WERI-Rb-1 (cell line): ENCODE results near the gene AKT1.

Experiments used
- DNase-seq: peaks from one replicate; pipeline ENCODE4 v3.0.0-alpha.2; 2020
- H3K27ac ChIP-seq: fragments of 250-450 bp; sonication (Bioruptor Pico); 2 replicates; pipeline ENCODE4 v1.5.1; 2020; ENCODE audit warnings: mild to moderate bottlenecking, moderate library complexity
- H3K27me3 ChIP-seq: fragments of 250-450 bp; sonication (Bioruptor Pico); 2 replicates; pipeline ENCODE4 v1.5.1; 2021; ENCODE audit warnings: mild to moderate bottlenecking, low read depth, moderate library complexity; ENCODE audit not compliant: insufficient read depth, severe bottlenecking
- H3K36me3 ChIP-seq: fragments of 250-450 bp; sonication (Bioruptor Pico); 2 replicates; pipeline ENCODE4 v1.5.1; 2020; ENCODE audit warnings: mild to moderate bottlenecking, moderate library complexity
- H3K4me3 ChIP-seq: 2 replicates; pipeline ENCODE4 v1.5.1; 2011; ENCODE audit warnings: low read depth, mild to moderate bottlenecking, control low read depth, low read length
- H3K9me3 ChIP-seq: fragments of 250-450 bp; sonication (Bioruptor Pico); 2 replicates; pipeline ENCODE4 v1.5.1; 2021; ENCODE audit warnings: mild to moderate bottlenecking, moderate library complexity; ENCODE audit not compliant: severe bottlenecking
- CTCF ChIP-seq: IDR thresholded peaks from 2 replicates; pipeline ENCODE4 v1.5.1; 2011; ENCODE audit warnings: low read depth, mild to moderate bottlenecking, control low read depth, inconsistent platforms, low read length

Gene AKT1

GRCh38 chr14:104746934-104747481 is 48.5 kb downstream of the AKT1 start:
- DNase-seq, result no peak
- TF ChIP-seq CTCF, result no peak
- Histone ChIP-seq H3K27ac (no peak overlapping the region), H3K27me3 (no peaks in the 10 kb centered on the region), H3K4me3 (no peak overlapping the region), H3K36me3 (peaks cover under 1% of the 10 kb centered on the region), H3K9me3 (peaks cover 11% of the 10 kb centered on the region)

GRCh38 chr14:104746071-104746545 is 49.4 kb downstream of the AKT1 start:
- peaks cover 3% of the 10 kb centered on the region for H3K9me3 ChIP-seq
- H3K4me3 ChIP-seq, result no peak overlapping the region
- no peaks in the 10 kb centered on the region for H3K27me3 ChIP-seq
- no peaks in the 10 kb centered on the region for H3K36me3 ChIP-seq
- no peak for TF ChIP-seq CTCF
- no peak overlapping the region for H3K27ac ChIP-seq
- no peak for DNase-seq

GRCh38 chr14:104745431-104745830 is 50.1 kb downstream of the AKT1 start:
- DNase-seq, result no peak
- TF ChIP-seq CTCF, result no peak
- Histone ChIP-seq H3K27me3 (no peaks in the 10 kb centered on the region), H3K27ac (no peak overlapping the region), H3K9me3 (no peaks in the 10 kb centered on the region), H3K4me3 (no peak overlapping the region), H3K36me3 (no peaks in the 10 kb centered on the region)

GRCh38 chr14:104744484-104744883 is 51.1 kb downstream of the AKT1 start:
- no peak for TF ChIP-seq CTCF
- no peak overlapping the region for H3K4me3 ChIP-seq
- H3K27ac ChIP-seq, result no peak overlapping the region
- DNase-seq, result no peak
- no peaks in the 10 kb centered on the region for H3K36me3 ChIP-seq
- no peaks in the 10 kb centered on the region for H3K27me3 ChIP-seq
- H3K9me3 ChIP-seq, result no peaks in the 10 kb centered on the region

GRCh38 chr14:104743461-104744380 is 51.8 kb downstream of the AKT1 start:
- H3K9me3 ChIP-seq, result no peaks in the 10 kb centered on the region
- H3K27ac ChIP-seq, result no peak overlapping the region
- no peak for TF ChIP-seq CTCF
- DNase-seq, result no peak
- no peak overlapping the region for H3K4me3 ChIP-seq
- no peaks in the 10 kb centered on the region for H3K27me3 ChIP-seq
- H3K36me3 ChIP-seq, result no peaks in the 10 kb centered on the region
